GM12872 (cell line): ENCODE results near the gene RASSF1.

ENCODE experiments used
- TF ChIP-seq, protein P1 (sequence below): IDR thresholded peaks from 3 replicates; pipeline ENCODE4 v1.5.1; 2011; ENCODE audit warnings: low read depth, mild to moderate bottlenecking, low read length, moderate library complexity; ENCODE audit not compliant: insufficient read depth

Gene RASSF1

DNA sequence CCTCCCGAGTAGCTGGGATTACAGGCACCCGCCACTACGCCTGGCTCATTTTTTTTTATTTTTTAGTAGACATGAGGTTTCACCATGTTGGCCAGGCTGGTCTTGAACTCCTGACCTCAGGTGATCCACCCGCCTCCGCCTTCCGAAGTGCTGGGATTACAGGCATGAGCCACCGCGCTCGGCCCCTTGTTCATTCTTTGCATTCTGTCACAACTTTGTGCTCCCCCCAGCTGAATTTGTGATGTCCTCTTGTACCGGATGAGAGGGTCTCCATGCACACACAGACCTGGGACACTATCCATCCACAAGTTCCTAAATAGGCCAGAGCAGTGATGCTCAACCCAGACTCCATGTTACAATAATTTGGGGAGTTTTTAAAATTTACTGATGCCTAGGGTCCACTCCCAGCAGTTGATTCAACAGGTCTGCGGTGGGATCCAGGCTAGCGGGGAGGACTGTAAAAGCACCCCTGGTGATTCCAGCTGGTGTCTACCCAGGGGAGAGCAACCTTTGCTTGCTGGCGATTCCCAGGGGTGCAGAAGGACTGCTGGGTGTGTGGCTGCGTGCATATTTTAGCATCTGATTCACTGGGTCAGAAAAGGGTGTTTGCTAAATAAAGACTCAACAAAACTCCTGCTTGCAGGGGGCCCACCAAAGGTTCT lies 1.0 kb downstream of the RASSF1 start:
- TF ChIP-seq, protein P1, sequence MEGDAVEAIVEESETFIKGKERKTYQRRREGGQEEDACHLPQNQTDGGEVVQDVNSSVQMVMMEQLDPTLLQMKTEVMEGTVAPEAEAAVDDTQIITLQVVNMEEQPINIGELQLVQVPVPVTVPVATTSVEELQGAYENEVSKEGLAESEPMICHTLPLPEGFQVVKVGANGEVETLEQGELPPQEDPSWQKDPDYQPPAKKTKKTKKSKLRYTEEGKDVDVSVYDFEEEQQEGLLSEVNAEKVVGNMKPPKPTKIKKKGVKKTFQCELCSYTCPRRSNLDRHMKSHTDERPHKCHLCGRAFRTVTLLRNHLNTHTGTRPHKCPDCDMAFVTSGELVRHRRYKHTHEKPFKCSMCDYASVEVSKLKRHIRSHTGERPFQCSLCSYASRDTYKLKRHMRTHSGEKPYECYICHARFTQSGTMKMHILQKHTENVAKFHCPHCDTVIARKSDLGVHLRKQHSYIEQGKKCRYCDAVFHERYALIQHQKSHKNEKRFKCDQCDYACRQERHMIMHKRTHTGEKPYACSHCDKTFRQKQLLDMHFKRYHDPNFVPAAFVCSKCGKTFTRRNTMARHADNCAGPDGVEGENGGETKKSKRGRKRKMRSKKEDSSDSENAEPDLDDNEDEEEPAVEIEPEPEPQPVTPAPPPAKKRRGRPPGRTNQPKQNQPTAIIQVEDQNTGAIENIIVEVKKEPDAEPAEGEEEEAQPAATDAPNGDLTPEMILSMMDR, result no peak

DNA sequence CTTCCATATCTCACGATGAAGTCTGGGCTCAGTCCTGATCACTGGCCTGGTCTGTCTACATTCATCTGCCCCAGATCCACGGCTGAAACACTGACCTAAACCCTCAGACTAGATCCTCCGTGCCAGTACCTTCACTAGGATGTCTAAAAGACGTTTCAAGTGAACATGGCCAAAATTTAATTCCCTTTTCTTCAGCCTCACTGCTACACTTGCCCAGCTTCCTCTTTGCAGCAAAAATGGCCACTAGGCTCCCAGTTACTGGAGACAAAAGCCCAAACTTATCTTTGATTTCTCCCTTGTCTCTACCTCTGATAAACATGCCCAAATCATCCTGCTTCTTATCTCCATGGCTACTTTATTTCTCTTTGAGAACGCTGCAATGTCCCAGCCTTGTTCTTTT lies 1.7 kb downstream of the RASSF1 start:
- TF ChIP-seq, protein P1, result no peak

DNA sequence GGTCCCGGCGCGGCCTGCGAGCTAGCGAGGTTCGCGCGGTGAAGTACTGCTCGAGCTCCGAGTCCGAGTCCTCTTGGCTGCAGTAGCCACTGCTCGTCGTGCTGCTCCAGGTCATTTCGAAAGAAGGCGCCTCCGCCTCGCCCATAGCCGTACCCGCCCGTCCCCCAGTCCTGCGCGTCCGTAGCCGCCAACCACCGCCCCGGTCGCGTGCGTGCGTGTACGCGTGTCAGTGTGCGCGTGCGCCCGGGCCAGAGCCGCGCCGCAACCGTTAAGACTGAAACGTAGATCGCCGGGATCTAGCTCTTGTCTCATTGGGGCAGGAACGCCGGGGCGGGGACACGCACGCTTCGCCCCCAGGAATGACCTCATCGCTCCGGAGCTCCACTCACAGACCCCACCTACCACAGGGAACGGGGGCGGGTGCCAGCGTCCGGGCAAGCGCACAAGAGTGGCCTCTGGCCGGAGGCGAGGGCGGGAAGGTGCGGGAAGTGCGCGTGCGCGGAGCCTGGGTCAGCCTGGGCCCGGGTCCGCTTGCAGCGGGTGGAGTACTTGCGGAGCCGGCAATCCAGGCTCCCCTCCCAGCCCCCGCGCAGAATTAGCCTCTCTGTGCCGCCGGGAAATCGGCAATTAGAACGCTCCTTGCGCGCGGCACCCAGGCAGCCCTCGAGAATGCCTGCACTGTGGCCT lies 3.3 kb downstream of the RASSF1 start:
- TF ChIP-seq, protein P1, result no peak

DNA sequence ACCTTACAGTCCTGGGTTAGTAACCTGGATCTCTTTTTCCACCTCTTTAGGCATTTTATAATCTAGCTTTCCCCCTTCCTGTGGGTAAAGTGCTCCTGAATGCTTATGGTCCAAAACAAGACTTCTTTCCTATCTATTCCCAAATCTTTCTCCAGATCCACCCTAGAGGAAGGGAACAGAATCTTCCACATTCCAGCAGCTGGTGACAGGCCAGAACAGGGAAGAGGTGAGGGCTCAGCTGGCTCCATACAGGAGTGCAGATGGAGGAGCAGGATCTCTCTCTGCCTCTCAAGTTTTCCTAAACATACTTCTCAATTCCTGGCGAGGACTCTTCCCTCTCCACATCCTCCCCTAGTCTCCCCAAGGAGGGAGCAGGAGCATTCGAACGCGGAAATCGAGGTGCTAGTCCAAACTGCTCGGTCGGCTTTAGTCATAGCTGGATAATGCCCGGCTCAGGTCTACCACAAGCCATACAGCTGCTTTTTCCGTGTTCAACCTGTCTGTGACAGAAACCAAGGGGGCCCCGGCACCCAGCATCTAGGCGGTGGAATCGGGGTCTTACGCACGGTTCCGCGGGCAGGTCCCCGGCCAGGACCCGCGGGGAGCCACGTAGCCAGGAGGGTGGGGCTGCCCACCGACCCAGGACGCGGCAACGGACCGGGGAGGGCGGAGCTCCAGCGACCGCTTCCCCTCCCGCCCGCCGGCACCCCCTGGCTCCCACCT lies 4.0 kb downstream of the RASSF1 start:
- TF ChIP-seq, protein P1, result no peak

DNA sequence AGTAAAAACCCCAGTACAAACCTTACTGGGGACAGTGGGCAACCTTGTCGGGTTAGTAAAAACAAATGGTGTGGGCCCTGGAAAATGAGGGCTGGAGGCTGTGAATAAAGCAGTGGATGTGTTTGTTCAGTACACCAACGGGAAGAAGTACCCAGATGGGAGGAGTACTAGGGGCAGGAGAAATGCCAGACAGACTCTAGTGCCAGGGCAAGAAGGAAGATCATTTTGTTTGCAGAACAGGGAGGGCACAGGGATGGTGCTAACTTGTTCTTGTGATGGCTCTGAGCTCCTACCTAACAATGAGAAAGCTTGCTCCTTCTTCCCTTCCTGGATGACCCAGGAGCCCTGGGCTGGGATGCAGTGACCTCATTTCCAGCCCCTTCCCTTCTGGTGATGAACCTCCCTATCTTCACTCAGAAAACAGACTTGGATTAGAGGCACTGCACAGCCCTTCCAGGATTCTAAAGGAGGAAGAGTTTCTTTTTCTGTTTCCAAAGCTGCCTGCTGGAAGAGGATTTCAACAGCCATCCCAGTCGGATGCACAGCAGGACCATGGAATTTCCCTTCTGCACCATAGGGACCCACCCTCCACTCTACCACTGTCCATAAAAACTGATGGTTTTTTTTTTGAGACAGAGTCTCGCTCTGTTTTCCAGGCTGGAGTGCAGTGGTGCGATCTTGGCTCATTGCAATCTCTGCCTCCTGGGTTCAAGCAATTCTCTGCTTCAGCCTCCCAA lies 6.1 kb downstream of the RASSF1 start:
- TF ChIP-seq, protein P1, result no peak

DNA sequence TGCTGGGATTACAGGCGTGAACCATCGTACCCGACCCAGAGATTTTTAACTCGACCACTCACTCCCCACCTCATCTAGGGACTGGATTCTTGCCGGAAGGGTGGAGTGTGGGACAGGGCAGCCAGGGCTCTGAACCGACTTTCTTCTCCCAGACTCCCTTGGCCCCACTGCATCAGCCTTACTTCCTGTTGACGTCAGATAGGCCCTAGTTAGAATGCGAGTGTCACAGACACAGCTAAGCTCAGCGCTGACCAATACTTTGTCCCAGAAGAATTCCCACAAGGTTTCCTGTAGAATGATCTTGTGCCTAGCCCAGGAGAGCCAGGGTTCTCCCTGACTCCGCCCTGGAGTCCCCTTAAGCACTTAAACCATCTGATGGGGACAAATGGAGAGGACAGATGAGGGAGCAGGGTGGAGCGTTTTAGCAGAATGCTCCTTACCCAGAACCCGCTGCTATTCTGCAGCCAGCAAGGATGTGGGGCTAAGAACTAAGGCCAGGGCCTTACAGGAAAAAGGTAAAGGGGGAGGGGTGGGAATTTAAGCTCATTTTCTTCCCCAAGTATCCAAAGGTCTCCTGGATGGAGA lies 6.8 kb downstream of the RASSF1 start:
- TF ChIP-seq, protein P1, result no peak

DNA sequence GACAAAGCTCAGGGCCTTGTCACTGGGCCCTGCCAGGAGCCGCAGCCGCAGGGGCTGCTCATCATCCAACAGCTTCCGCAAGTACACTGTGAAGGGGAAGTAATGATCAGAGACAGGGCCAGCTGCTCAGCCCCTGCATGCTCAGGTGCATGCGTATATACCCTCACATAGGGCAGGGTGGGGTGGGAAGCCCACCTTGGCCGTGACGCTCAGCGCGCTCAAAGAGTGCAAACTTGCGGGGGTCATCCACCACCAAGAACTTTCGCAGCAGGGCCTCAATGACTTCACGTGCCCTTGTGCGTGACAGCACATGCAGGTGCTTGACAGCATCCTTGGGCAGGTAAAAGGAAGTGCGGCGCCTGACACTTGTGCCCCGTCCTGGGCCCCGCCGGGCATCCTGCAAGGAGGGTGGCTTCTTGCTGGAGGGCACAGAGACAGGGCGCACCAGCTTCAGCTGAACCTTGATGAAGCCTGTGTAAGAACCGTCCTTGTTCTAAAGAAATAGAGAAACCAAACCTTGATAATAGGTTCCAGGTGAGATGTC lies 9.2 kb downstream of the RASSF1 start:
- TF ChIP-seq, protein P1, result no peak
